ENCODE results near the gene HOXB5. TPM values are rescaled to one million over a fixed set of nuclear protein-coding genes. Genes with fewer than 3 reads are reported as not detected.

HOXB5 gene
- total RNA-seq, 1 experiment from 2014 or later: 19.8 TPM

DNA sequence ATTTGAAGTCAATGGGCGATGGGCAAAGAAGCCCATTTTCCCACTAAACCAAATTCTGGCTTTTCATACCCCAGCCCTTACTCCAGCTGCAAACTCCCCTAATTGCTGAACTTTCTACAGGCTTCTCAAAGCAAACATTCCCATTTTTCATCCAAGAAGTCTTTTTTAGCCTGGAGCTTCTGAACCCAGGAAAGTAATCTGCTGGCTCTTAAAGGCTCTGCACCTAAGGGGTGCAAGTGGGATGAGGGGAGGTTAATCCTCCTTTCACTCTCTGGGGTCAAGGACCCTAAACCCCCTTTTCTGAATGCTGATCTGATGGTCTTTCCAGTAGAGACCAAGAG, 14.9 kb upstream of the HOXB5 start:
- Histone ChIP-seq H3K4me3 (replicated peaks in 1 of 2; ENCODE audit: low read depth in 1 of 2, low read length in 2 of 2) (no peak overlapping the region), H4K20me1 (ENCODE audit: insufficient read depth) (no peaks in the 10 kb centered on the region), H3K27me3 (ENCODE audit: insufficient read depth, low read length) (no peaks in the 10 kb centered on the region), H3K4me2 (ENCODE audit: low read length) (peak overlapping the region; percentile 95), H3K79me2 (ENCODE audit: insufficient read depth, low read length) (peaks cover 70% of the 10 kb centered on the region), H3K9me3 (ENCODE audit: control insufficient read depth in 1 of 2, insufficient read depth in 1 of 2, low read depth in 1 of 2, low read length in 2 of 2) (no peaks in the 10 kb centered on the region), H3K9me2 (ENCODE audit: insufficient read depth) (no peaks in the 10 kb centered on the region), H3K9ac (ENCODE audit: low read length) (peak overlapping the region; percentile 97; the same call in 1 of the 2 replicates), H3K36me3 (ENCODE audit: control insufficient read depth in 1 of 2, insufficient read depth in 2 of 2, low read length in 2 of 2) (no peaks in the 10 kb centered on the region), H2AFZ (ENCODE audit: low read depth, low read length, poor library complexity, severe bottlenecking) (no peak overlapping the region), H3K27ac (ENCODE audit: low read depth, low read length) (peak overlapping the region; percentile 98; the same call in 1 of the 2 replicates), H3K4me1 (ENCODE audit: control insufficient read depth in 1 of 2, insufficient read depth in 2 of 2, low read length in 2 of 2) (peaks cover 23 to 57% of the 10 kb centered on the region in 2 experiments)
- no TSS peak for BruUV-seq (replicated peaks)
- ChIA-PET RAD21 (ENCODE audit: low non-redundant PET in 1 of 2, low total read pairs in 2 of 2, uncharacterized antibody in 2 of 2, unreplicated experiment in 2 of 2) (no interaction called here), CTCF (no interaction called here), POLR2A (no interaction called here)
- no peak for TF ChIP-seq ZFX (IDR thresholded peaks at IDR 0.05)
- DNase-seq (ENCODE audit: low read depth, low spot score) (no peak), ATAC-seq (no peak)
- intact Hi-C loops (cut with micrococcal nuclease): no loop called here

DNA sequence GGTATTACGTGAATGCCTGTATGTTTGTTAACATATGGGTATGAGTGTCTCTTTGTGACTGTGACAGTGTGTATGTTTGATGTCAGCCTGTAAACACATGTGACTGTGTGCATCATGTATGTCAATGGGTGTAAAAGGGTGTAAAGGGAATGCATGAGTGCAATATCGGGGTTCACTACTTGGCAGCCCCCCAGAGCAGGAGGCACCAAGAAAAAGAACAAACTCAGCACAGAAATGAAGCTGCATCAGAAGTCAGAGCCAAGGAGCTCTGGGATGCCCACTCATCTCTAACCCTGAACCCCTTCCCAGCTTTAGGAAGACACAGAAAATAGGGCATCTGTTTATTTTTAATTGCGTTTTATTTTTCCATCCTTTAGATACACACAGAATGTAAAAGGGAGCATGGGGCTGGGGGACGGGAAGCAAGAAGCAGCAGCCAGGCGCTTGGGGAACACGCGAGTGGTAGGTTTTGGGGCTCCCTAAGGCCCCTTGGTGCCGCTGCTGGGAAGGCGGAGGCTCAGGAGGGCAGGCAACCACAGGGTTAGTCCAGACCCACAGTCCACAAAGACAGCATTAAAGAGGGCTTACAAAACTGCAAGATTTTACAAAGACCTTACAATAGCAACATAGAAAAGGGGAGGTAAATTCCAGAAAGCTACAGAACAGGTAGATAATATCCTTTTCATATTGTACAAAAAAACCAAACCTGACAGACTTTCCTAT, 13.5 kb upstream of the HOXB5 start:
- POLR2A ChIA-PET: interaction anchor here (1.0 to 1.9 kb wide), 3 partner anchors 8 to 19 kb away, joined by 3 to 6 read pairs (median 4); partner anchors contain the start of genes HOXB8 and HOXB9
- Histone ChIP-seq H3K4me1 (ENCODE audit: control insufficient read depth in 1 of 2, insufficient read depth in 2 of 2, low read length in 2 of 2) (peaks cover 23 to 59% of the 10 kb centered on the region in 2 experiments), H3K9ac (ENCODE audit: low read length) (no peak overlapping the region), H3K4me3 (replicated peaks in 1 of 2; ENCODE audit: low read depth in 1 of 2, low read length in 2 of 2) (no peak overlapping the region), H3K4me2 (ENCODE audit: low read length) (no peak overlapping the region), H3K27me3 (ENCODE audit: insufficient read depth, low read length) (no peaks in the 10 kb centered on the region), H4K20me1 (ENCODE audit: insufficient read depth) (no peaks in the 10 kb centered on the region), H2AFZ (ENCODE audit: low read depth, low read length, poor library complexity, severe bottlenecking) (no peak overlapping the region), H3K36me3 (ENCODE audit: control insufficient read depth in 1 of 2, insufficient read depth in 2 of 2, low read length in 2 of 2) (no peaks in the 10 kb centered on the region), H3K9me2 (ENCODE audit: insufficient read depth) (no peaks in the 10 kb centered on the region), H3K79me2 (ENCODE audit: insufficient read depth, low read length) (peaks cover 72% of the 10 kb centered on the region), H3K27ac (ENCODE audit: low read depth, low read length) (no peak overlapping the region), H3K9me3 (ENCODE audit: control insufficient read depth in 1 of 2, insufficient read depth in 1 of 2, low read depth in 1 of 2, low read length in 2 of 2) (no peaks in the 10 kb centered on the region)
- no TSS peak for BruUV-seq (replicated peaks)
- DNase-seq (ENCODE audit: low read depth, low spot score) (no peak), ATAC-seq (no peak)
- TF ChIP-seq JUND (IDR thresholded peaks at IDR 0.05) (no peak), CBX3 (IDR thresholded peaks at IDR 0.05; ENCODE audit: low read depth) (no peak), EGR1 (IDR thresholded peaks at IDR 0.05; ENCODE audit: low read depth) (no peak), TCF7L2 (IDR thresholded peaks at IDR 0.05; ENCODE audit: borderline replicate concordance, extremely low read depth, insufficient read depth, insufficient read length) (no peak), SIN3A (IDR thresholded peaks at IDR 0.05; ENCODE audit: low read depth) (no peak), CEBPB (IDR thresholded peaks at IDR 0.05; ENCODE audit: low read depth) (no peak), SRF (IDR thresholded peaks at IDR 0.05; ENCODE audit: low read depth) (no peak), ELF1 (IDR thresholded peaks at IDR 0.05; ENCODE audit: borderline replicate concordance, low read depth) (no peak), ZNF274 (IDR thresholded peaks at IDR 0.05; ENCODE audit: low read depth, low read length) (no peak), RAD21 (IDR thresholded peaks at IDR 0.05; ENCODE audit: low read depth) (no peak), FOSL1 (IDR thresholded peaks at IDR 0.05; ENCODE audit: low read depth) (no peak), EZH2phosphoT487 (IDR thresholded peaks at IDR 0.05; ENCODE audit: borderline replicate concordance) (no peak), POLR2AphosphoS5 (IDR thresholded peaks at IDR 0.05; ENCODE audit: low read depth, low read length) (no peak), SP1 (IDR thresholded peaks at IDR 0.05; ENCODE audit: low read depth) (no peak)
- TF ChIP-seq, protein P1, sequence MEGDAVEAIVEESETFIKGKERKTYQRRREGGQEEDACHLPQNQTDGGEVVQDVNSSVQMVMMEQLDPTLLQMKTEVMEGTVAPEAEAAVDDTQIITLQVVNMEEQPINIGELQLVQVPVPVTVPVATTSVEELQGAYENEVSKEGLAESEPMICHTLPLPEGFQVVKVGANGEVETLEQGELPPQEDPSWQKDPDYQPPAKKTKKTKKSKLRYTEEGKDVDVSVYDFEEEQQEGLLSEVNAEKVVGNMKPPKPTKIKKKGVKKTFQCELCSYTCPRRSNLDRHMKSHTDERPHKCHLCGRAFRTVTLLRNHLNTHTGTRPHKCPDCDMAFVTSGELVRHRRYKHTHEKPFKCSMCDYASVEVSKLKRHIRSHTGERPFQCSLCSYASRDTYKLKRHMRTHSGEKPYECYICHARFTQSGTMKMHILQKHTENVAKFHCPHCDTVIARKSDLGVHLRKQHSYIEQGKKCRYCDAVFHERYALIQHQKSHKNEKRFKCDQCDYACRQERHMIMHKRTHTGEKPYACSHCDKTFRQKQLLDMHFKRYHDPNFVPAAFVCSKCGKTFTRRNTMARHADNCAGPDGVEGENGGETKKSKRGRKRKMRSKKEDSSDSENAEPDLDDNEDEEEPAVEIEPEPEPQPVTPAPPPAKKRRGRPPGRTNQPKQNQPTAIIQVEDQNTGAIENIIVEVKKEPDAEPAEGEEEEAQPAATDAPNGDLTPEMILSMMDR (IDR thresholded peaks at IDR 0.05 in 2 of 3, conservative IDR thresholded peaks at IDR 0.05 in 1 of 3; ENCODE audit: borderline replicate concordance in 1 of 3, insufficient read depth in 1 of 3, low read depth in 2 of 3, low read length in 2 of 3): no peak
- CTCF ChIA-PET: no interaction called here
- intact Hi-C loops (cut with micrococcal nuclease): no loop called here
- RAD21 ChIA-PET (ENCODE audit: low non-redundant PET in 1 of 2, low total read pairs in 2 of 2, uncharacterized antibody in 2 of 2, unreplicated experiment in 2 of 2): interaction anchor here in 1 of 2 experiments (0.6 kb wide), 1 partner anchor 27 kb away, joined by 3 read pairs; no protein-coding TSS in a partner anchor

All from HCT116 (cell line).